GM13977 (cell line): Measurements from ENCODE around the gene CBX4.

ENCODE experiments used
- DNase-seq: peaks from one replicate; pipeline ENCODE4 v3.0.0; 2012; ENCODE audit warnings: low spot score
- CTCF ChIP-seq: IDR thresholded peaks from 2 replicates; pipeline ENCODE4 v1.5.1; 2012; ENCODE audit warnings: mild to moderate bottlenecking, control low read depth; ENCODE audit not compliant: insufficient read depth; ENCODE audit errors: extremely low read depth, missing control alignments
- in situ Hi-C: fragments of 300-500 bp; cut with MboI; formaldehyde crosslinking; loops from one replicate; pipeline ENCODE4 v1.12.0; 2022; ENCODE audit warnings: low sequenced_read_pairs, low pct_unique_long_range_greater_than_20kb, mixed read lengths, inconsistent platforms; ENCODE audit not compliant: unreplicated experiment

The CBX4 gene

GRCh38 chr17:79833744-79834564 lies 5.3 kb downstream of the CBX4 start:
- no peak for DNase-seq
- in situ Hi-C loops: no loop called here
- no peak for TF ChIP-seq CTCF

GRCh38 chr17:79833110-79833450 lies 6.2 kb downstream of the CBX4 start:
- TF ChIP-seq CTCF: no peak
- in situ Hi-C loops: no loop called here
- DNase-seq: no peak

GRCh38 chr17:79832218-79833109 lies 6.8 kb downstream of the CBX4 start:
- in situ Hi-C loops: no loop called here
- DNase-seq: no peak
- no peak for TF ChIP-seq CTCF

- in situ Hi-C loops: no loop called here
- no peak for TF ChIP-seq CTCF
- no peak for DNase-seq
Measured at GRCh38 chr17:79831265-79832217, 7.7 kb downstream of the CBX4 start.

GRCh38 chr17:79830763-79831264 lies 8.4 kb downstream of the CBX4 start:
- no peak for TF ChIP-seq CTCF
- in situ Hi-C loops: no loop called here
- DNase-seq: no peak

GRCh38 chr17:79830303-79830702 lies 8.9 kb downstream of the CBX4 start:
- no peak for TF ChIP-seq CTCF
- in situ Hi-C loops: no loop called here

More at GRCh38 chr17:79830303-79830702, 8.9 kb downstream of the CBX4 start:
- no peak for DNase-seq
